Measurements from ENCODE around the gene PRSS36. TPM values are rescaled to one million over a fixed set of nuclear protein-coding genes. Genes with fewer than 3 reads are reported as not detected.
A peak's percentile ranks its signal among the peaks of the same experiment; 100 is the strongest.
"Not testable (repeated sequence)": the region's sequence is repeated elsewhere in the genome, so short reads cannot be mapped to it uniquely, and the experiment has no call there.

The PRSS36 gene
- total RNA-seq, 1 donor from 2014 or later: 0.34 TPM

DNA sequence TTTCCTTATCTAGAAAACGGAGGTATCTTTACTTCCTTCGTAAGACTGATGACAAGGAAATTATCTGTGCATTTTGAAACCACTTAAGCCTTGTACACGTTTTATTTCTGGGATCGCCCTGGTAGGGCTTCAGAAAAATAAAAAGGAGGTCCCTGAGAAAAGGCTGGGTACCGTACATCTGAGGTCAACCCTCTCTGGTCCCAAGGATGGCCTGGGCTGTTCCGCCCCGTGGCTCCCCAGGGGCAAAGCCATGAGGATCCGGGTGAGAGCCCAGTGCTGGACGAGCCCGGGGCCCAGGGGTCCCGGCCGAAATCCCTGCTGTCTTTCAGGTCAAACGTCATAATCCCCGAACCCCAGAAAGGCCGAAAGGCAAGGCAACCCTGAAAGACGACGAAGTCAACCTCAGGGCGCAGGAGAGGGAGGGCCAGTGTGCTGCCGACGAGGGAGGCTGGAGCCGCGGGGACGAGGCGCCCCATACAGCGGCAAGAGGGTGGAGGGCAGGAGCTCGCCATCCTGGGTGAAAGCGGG lies 29.4 kb upstream of the PRSS36 start:
- no peak for DNase-seq (ENCODE audit: low spot score)
- Mint-ChIP-seq H3K27me3 (ENCODE audit: insufficient read depth) (no peaks in the 10 kb centered on the region), H3K9me3 (no peaks in the 10 kb centered on the region), H3K36me3 (ENCODE audit: low read depth) (peaks cover 36% of the 10 kb centered on the region), H3K27ac (peak overlapping the region; percentile 99), H3K4me1 (ENCODE audit: low read depth) (peaks cover 49% of the 10 kb centered on the region), H3K4me3 (peak overlapping the region; percentile 98)
- intact Hi-C loops (cut with micrococcal nuclease): loop anchor here (1.0 to 5.0 kb wide), 6 partner anchors 37 to 698 kb away; partner anchors contain the start of genes BCKDK, ITGAX and STX4

DNA sequence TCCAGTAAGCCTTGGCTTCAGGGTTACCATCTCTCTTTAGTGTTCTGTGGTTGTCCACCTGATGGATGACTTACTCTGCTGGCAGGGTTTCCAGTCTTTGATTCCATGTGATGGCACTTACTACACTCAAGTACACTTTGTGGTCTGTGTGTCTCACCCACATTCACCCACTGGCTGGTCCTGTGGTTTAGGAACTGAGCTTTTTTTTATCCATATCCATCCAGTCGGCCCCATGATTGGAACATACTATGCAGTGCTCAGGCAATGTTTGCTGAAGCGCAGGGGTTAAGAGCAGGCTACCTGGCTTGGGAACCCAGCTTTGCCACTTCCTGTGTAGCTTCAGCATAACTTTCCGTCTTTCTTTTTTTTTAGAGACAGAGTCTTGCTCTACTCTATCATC lies 27.3 kb upstream of the PRSS36 start:
- Mint-ChIP-seq H3K4me3 (peak overlapping the region; percentile 51), H3K36me3 (ENCODE audit: low read depth) (peaks cover 16% of the 10 kb centered on the region), H3K27ac (peak overlapping the region; percentile 80), H3K9me3 (no peaks in the 10 kb centered on the region), H3K4me1 (ENCODE audit: low read depth) (peaks cover 29% of the 10 kb centered on the region), H3K27me3 (ENCODE audit: insufficient read depth) (no peaks in the 10 kb centered on the region)
- peak; percentile 40 for DNase-seq (ENCODE audit: low spot score)
- intact Hi-C loops (cut with micrococcal nuclease): loop anchor here (5.0 kb wide), 1 partner anchor 245 kb away; no protein-coding TSS in a partner anchor

DNA sequence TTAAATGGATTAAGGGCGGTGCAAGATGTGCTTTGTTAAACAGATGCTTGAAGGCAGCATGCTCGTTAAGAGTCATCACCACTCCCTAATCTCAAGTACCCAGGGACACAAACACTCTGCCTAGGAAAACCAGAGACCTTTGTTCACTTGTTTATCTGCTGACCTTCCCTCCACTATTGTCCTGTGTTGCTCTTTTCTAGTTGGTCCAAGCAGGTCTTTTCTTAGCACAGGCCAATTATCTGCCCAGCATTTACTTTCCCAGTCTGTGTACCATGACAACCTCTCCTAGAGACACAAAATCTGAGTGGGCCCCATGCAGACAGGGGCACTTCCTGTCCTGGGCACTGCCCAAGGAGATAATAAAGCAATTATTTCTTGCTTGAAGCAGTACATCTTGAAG lies 20.2 kb upstream of the PRSS36 start:
- H3K36me3 Mint-ChIP-seq (ENCODE audit: low read depth); intact Hi-C loops (cut with micrococcal nuclease); H3K4me3 Mint-ChIP-seq; DNase-seq (ENCODE audit: low spot score); H3K27me3 Mint-ChIP-seq (ENCODE audit: insufficient read depth); H3K4me1 Mint-ChIP-seq (ENCODE audit: low read depth); H3K27ac Mint-ChIP-seq; H3K9me3 Mint-ChIP-seq: not testable (repeated sequence)

DNA sequence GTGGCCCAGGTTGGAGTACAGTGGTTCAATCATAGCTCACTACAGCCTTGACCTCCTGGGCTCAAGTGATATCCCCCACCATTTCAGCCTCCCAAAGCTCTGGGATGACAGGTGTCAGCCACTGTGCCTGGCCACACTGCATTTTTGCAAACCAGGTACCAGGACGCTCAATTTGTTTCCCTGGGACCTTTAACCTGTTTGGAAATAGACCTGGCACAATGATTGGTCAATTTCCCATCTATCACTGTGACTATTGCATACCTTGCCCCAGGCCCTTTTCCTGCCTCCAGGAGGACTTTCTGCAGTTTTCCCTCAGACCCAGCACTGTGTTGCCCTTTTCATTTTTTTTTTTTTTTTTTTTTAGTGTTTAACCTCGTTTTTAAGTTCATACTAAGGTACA lies 19.0 kb upstream of the PRSS36 start:
- H3K36me3 Mint-ChIP-seq (ENCODE audit: low read depth): no peaks in the 10 kb centered on the region
- H3K4me1 Mint-ChIP-seq (ENCODE audit: low read depth): no peaks in the 10 kb centered on the region
- H3K9me3 Mint-ChIP-seq: no peaks in the 10 kb centered on the region

DNA sequence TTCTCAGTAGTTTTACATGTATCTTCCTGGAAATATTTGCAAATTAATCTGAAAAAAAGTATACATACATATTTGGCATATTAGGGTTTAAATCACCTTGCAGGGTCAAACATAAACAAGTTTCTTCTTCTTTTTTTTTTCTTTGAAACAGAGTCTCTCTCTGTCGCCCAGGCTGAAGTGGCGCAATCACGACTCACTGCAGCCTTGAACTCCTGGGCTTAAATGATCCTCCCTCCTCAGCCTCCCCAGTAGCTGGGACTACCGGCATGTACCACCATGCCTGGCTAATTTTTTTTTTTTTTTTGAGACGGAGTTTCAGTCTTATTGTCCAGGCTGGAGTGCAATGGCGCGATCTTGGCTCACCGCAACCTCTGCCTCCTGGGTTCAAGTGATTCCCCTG lies 17.4 kb upstream of the PRSS36 start:
- no peaks in the 10 kb centered on the region for H3K4me1 Mint-ChIP-seq (ENCODE audit: low read depth)
- H3K27ac Mint-ChIP-seq: no peak overlapping the region
- DNase-seq (ENCODE audit: low spot score): no peak
- no peaks in the 10 kb centered on the region for H3K36me3 Mint-ChIP-seq (ENCODE audit: low read depth)
- peaks cover 2% of the 10 kb centered on the region for H3K27me3 Mint-ChIP-seq (ENCODE audit: insufficient read depth)
- H3K9me3 Mint-ChIP-seq: no peaks in the 10 kb centered on the region
- intact Hi-C loops (cut with micrococcal nuclease): no loop called here
- H3K4me3 Mint-ChIP-seq: no peak overlapping the region

More for the DNA sequence above, 19.0 kb upstream of the PRSS36 start:
- intact Hi-C loops (cut with micrococcal nuclease): no loop called here
- Mint-ChIP-seq H3K27me3 (ENCODE audit: insufficient read depth) (peaks cover 2% of the 10 kb centered on the region), H3K4me3 (no peak overlapping the region), H3K27ac (no peak overlapping the region)
- DNase-seq (ENCODE audit: low spot score): no peak

DNA sequence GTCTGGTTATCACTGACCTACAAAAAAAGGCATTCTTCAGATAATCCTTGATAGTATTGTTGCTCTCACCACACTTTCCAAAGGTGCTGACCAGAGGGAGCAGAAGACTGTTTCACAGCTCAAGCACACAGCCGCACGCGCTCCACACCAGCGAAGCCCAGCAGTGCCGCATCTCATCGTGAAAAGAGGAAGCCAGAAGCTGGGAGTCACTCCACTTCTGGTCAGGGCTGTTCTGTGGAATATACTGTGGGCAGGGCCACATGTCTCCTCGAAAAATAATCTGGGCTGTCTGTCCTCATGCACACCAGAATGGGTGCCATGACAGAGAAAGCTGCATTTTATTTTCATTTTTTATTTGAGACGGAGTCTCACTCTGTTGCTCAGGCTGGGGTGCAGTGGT lies 7.3 kb upstream of the PRSS36 start:
- Mint-ChIP-seq H3K27me3 (ENCODE audit: insufficient read depth) (peaks cover 20% of the 10 kb centered on the region), H3K4me1 (ENCODE audit: low read depth) (no peaks in the 10 kb centered on the region), H3K36me3 (ENCODE audit: low read depth) (no peaks in the 10 kb centered on the region), H3K27ac (no peak overlapping the region), H3K4me3 (peak overlapping the region; percentile 13), H3K9me3 (no peaks in the 10 kb centered on the region)
- intact Hi-C loops (cut with micrococcal nuclease): no loop called here
- no peak for DNase-seq (ENCODE audit: low spot score)

DNA sequence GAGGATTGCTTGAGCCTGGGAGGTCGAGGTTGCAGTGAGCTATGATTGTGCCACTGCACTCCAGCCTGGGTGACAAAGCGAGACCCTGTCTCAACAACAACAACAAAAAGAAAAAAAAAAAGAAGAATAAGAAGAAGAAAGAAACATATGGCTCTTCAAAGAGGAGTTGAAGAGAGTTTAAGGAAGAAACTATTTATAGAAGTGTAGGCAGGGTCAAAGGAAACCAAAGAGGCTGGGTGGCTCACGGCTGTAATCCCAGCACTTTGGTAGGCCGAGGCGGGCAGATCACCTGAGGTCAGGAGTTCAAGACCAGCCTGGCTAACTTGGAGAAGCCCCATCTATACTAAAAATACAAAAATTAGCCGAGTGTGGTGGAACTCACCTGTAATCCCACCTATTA lies 1.1 kb upstream of the PRSS36 start:
- H3K36me3 Mint-ChIP-seq (ENCODE audit: low read depth); H3K9me3 Mint-ChIP-seq; H3K27ac Mint-ChIP-seq; intact Hi-C loops (cut with micrococcal nuclease); H3K4me1 Mint-ChIP-seq (ENCODE audit: low read depth); H3K4me3 Mint-ChIP-seq; DNase-seq (ENCODE audit: low spot score): not testable (repeated sequence)
- H3K27me3 Mint-ChIP-seq (ENCODE audit: insufficient read depth): peaks cover 13% of the 10 kb centered on the region

DNA sequence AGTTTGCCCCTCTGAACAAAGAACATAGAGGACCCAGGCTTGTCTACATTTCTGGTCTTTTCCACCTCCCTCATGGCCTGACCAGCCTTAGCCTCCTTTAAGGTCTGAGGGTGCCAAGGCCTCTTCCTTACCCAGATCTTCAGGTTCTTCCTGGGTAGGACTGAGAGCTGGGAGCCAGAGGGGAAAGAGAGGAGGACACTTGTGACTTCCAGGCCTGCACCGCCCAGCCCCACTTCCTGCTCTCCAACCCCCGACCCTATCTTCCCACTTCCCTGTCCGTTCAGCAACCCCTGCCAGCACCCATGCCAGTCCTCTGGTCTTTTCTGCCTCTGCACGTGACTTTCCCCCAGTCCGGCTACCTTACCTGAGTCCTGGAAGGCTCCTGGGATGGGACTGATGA lies 534 bp downstream of the PRSS36 start:
- intact Hi-C loops (cut with micrococcal nuclease): no loop called here
- H3K27me3 Mint-ChIP-seq (ENCODE audit: insufficient read depth): peaks cover 13% of the 10 kb centered on the region
- no peaks in the 10 kb centered on the region for H3K36me3 Mint-ChIP-seq (ENCODE audit: low read depth)
- no peaks in the 10 kb centered on the region for H3K9me3 Mint-ChIP-seq
- no peak overlapping the region for H3K27ac Mint-ChIP-seq
- H3K4me1 Mint-ChIP-seq (ENCODE audit: low read depth): no peaks in the 10 kb centered on the region
- H3K4me3 Mint-ChIP-seq: no peak overlapping the region
- DNase-seq (ENCODE audit: low spot score): no peak

DNA sequence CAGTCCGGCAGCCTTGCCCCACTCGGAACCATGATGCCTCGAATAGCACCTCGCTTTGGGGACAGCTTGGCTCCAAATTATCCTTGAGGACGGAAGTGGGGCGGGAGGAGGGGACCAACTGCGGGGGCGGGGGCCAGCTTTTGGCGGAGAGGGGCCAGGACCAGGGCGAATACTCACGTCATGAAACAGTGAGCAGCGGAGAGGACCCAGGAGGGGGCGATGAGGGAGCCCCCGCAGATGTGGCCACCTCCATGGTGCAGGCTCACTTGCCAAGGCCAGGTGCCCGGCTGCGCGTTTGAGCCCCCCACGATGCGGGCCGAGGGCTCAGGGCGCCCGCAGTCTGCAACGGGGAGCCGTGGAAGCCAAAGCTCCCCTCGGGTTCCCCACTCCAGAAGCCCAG lies 970 bp downstream of the PRSS36 start:
- no peaks in the 10 kb centered on the region for H3K9me3 Mint-ChIP-seq
- no peak overlapping the region for H3K27ac Mint-ChIP-seq
- H3K4me3 Mint-ChIP-seq: no peak overlapping the region
- H3K36me3 Mint-ChIP-seq (ENCODE audit: low read depth): no peaks in the 10 kb centered on the region
- no peak for DNase-seq (ENCODE audit: low spot score)
- peaks cover 1% of the 10 kb centered on the region for H3K4me1 Mint-ChIP-seq (ENCODE audit: low read depth)
- intact Hi-C loops (cut with micrococcal nuclease): no loop called here
- H3K27me3 Mint-ChIP-seq (ENCODE audit: insufficient read depth): peaks cover 15% of the 10 kb centered on the region

DNA sequence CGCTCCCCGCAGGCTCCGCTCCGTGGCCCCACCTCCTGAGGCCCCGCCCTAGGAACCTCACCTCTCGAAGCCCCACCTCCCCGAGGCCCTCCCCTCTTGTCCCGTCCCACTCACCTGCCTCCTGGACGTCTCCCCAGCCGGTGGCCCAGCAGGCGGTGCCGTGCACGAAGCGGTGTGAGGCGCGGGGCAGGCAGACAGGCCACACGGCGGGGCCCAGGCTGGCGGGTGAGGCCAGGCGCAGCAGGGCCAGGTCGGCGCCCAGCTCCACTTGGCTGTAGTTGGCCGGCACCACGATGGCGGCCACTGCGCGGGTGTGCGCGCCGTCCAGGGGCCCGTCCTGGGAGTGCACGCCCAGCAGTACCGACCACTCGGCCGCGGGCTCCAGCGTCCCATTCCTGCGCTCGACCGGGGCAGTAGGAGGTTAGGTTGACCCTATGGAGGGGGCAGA lies 1.6 kb downstream of the PRSS36 start:
- Mint-ChIP-seq H3K36me3 (ENCODE audit: low read depth) (no peaks in the 10 kb centered on the region), H3K4me1 (ENCODE audit: low read depth) (peaks cover 7% of the 10 kb centered on the region), H3K27me3 (ENCODE audit: insufficient read depth) (peaks cover 17% of the 10 kb centered on the region), H3K4me3 (no peak overlapping the region), H3K9me3 (no peaks in the 10 kb centered on the region), H3K27ac (no peak overlapping the region)
- intact Hi-C loops (cut with micrococcal nuclease): no loop called here
- no peak for DNase-seq (ENCODE audit: low spot score)

DNA sequence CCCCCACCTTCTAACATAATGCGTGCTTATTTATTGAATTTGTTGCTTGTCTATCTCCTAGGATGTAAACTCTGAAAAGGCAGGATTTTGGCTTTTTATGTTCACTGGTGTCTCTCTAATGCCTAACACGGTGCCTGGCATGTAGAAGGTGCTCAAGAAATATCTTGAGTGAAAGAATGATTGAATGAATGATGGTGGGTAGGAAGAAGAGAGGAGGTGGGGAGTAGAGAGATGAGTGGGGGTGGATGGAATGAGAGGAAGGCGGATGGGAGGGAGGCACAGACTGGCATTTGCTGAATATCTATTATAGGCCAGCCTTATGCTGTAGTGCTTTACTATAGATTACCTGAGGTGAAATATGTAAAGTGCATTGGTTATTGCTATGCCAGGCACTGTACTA lies 2.3 kb downstream of the PRSS36 start:
- H3K4me3 Mint-ChIP-seq: no peak overlapping the region
- H3K9me3 Mint-ChIP-seq: no peaks in the 10 kb centered on the region
- H3K4me1 Mint-ChIP-seq (ENCODE audit: low read depth): peaks cover 7% of the 10 kb centered on the region
- no peaks in the 10 kb centered on the region for H3K36me3 Mint-ChIP-seq (ENCODE audit: low read depth)
- H3K27me3 Mint-ChIP-seq (ENCODE audit: insufficient read depth): peaks cover 17% of the 10 kb centered on the region
- DNase-seq (ENCODE audit: low spot score): no peak
- H3K27ac Mint-ChIP-seq: no peak overlapping the region
- intact Hi-C loops (cut with micrococcal nuclease): no loop called here

DNA sequence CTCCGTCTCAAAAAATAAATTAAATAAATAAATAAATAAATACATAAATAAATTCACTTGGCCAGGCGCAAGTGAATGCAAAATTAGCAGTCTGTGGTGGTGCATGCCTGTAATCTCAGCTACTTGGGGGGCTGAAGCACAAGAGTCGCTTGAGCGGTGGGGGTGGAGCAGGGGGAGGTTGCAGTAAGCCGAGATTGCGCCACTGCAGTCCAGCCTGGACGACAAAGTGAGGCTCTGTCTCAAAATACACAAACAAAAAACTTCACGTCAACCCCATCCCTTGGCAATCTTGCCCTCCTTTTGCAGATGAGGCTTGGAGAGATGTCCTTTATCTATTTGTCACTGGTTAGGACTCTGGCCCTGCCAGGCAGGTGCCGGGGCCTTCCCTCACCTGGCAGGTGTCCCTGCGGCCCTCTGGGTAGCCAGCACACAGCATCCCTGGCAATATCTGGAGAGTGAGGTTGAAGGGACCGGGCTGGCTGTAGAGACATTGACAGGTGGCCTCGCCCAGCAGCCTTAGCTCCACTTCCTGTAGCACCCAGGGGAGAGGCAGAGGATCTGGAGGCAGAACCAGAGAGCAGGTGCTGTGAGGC lies 4.4 kb downstream of the PRSS36 start:
- Mint-ChIP-seq H3K27me3 (ENCODE audit: insufficient read depth) (peaks cover 17% of the 10 kb centered on the region), H3K27ac (no peak overlapping the region), H3K36me3 (ENCODE audit: low read depth) (no peaks in the 10 kb centered on the region), H3K4me1 (ENCODE audit: low read depth) (peaks cover 12% of the 10 kb centered on the region), H3K4me3 (no peak overlapping the region), H3K9me3 (no peaks in the 10 kb centered on the region)
- no peak for DNase-seq (ENCODE audit: low spot score)
- intact Hi-C loops (cut with micrococcal nuclease): no loop called here

DNA sequence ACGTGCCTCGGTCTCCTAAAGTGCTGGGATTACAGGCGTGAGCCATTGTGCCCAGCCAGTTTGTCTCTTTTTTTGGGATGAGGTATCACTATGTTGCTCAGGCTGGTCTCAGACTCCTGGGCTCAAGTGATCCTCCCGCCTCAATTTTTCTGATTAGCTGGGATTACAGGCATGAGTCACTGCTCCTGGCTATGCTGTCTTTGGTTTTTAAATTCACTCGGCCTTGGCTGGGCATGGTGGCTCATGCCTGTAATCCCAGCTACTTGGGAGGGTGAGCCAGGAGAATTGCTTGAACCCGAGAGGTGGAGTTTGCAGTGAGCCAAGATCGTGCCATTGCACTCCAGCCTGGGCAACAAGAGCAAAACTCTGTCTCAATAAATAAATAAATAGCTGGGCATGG lies 5.4 kb downstream of the PRSS36 start:
- peak overlapping the region; percentile 34 for H3K27ac Mint-ChIP-seq
- H3K36me3 Mint-ChIP-seq (ENCODE audit: low read depth); H3K9me3 Mint-ChIP-seq; intact Hi-C loops (cut with micrococcal nuclease); DNase-seq (ENCODE audit: low spot score): not testable (repeated sequence)
- H3K4me1 Mint-ChIP-seq (ENCODE audit: low read depth): peaks cover 12% of the 10 kb centered on the region
- H3K27me3 Mint-ChIP-seq (ENCODE audit: insufficient read depth): peaks cover 17% of the 10 kb centered on the region
- peak overlapping the region; percentile 60 for H3K4me3 Mint-ChIP-seq
